GM12878 (cell line): ENCODE data around the gene HTRA3. TPM values are rescaled to one million over a fixed set of nuclear protein-coding genes. Genes with fewer than 3 reads are reported as not detected.

ENCODE experiments used
- ATAC-seq: fragments of 200-7000 bp; cut with Tn5 transposase; 3 replicates; pipeline ENCODE4 v1.9.1; 2020; ENCODE audit warnings: mild to moderate bottlenecking, moderate library complexity
- BruUV-seq: library from RNA; stranded (reverse); fragments of 400-500 nt; replicated peaks from 2 replicates; lab custom pipeline; 2021; lab: Mats Ljungman, UMichigan
- CTCF ChIA-PET: fragments of 300-600 bp; sonication (Branson Sonifier 250); formaldehyde crosslinking; extraction: SDS; loops from one replicate; lab custom pipeline; 2021; ENCODE audit warnings: inconsistent platforms; lab: Yijun Ruan, JAX
- POLR2A ChIA-PET: fragments of 350-600 bp; formaldehyde crosslinking; extraction: SDS; loops from one replicate; lab custom pipeline; 2021; ENCODE audit warnings: inconsistent platforms; lab: Charles Lee
- RAD21 ChIA-PET: fragments of 300-600 bp; sonication (Branson Sonifier 250); formaldehyde crosslinking; loops from one replicate; lab custom pipeline; 2023; ENCODE audit warnings: antibody characterized with exemption; ENCODE audit not compliant: unreplicated experiment; lab: Charles Lee
- SMC1A ChIA-PET: fragments of 300-600 bp; sonication (Branson Sonifier 250); formaldehyde crosslinking; loops from one replicate; lab custom pipeline; 2023; ENCODE audit not compliant: unreplicated experiment, uncharacterized antibody; lab: Charles Lee
- DNase-seq: peaks from one replicate; pipeline ENCODE4 v3.0.0-alpha.2; 2011; ENCODE audit warnings: low read depth, low spot score
- FAIRE-seq: peaks from 3 replicates; lab custom pipeline; 2011; peaks lifted over from hg19 to GRCh38; lab: Jason Lieb, UNC
- H2AFZ ChIP-seq: 2 replicates; pipeline ENCODE4 v1.6.0; 2011; ENCODE audit warnings: low read depth, low read length, control low read depth; ENCODE audit not compliant: control insufficient read depth
- H3K27ac ChIP-seq: 2 replicates; pipeline ENCODE4 v1.5.1; 2011; ENCODE audit warnings: control low read depth; ENCODE audit not compliant: control insufficient read depth, insufficient read depth
- H3K27me3 ChIP-seq, 2 experiments: replicated peaks in 1 of 2; 2 replicates each; pipeline versions ENCODE4 v1.6.0 to v1.6.1; 2011; ENCODE audit warnings: low read length in 1 of 2; ENCODE audit not compliant: control insufficient read depth in 2 of 2, insufficient read depth in 2 of 2
- H3K36me3 ChIP-seq, 2 experiments: 2 replicates each; pipeline ENCODE4 v1.5.1; 2011; ENCODE audit warnings: low read length in 1 of 2; ENCODE audit not compliant: control insufficient read depth in 2 of 2, insufficient read depth in 2 of 2
- H3K4me1 ChIP-seq: 2 replicates; pipeline ENCODE4 v1.6.1; 2011; ENCODE audit warnings: mild to moderate bottlenecking, low read length, moderate library complexity, mixed read lengths; ENCODE audit not compliant: control insufficient read depth, insufficient read depth
- H3K4me2 ChIP-seq: 2 replicates; pipeline ENCODE4 v1.6.0; 2011; ENCODE audit warnings: control low read depth; ENCODE audit not compliant: control insufficient read depth, insufficient read depth
- H3K4me3 ChIP-seq: fragments of 200-600 bp; sonication (generic); 2 replicates; pipeline ENCODE4 v1.5.1; 2016
- H3K79me2 ChIP-seq: 2 replicates; pipeline ENCODE4 v1.6.0; 2011; ENCODE audit warnings: low read length; ENCODE audit not compliant: control insufficient read depth, insufficient read depth
- H3K9ac ChIP-seq: 2 replicates; pipeline ENCODE4 v1.8.0; 2011; ENCODE audit warnings: low read length, control low read depth, mixed read lengths; ENCODE audit not compliant: control insufficient read depth, insufficient read depth
- H3K9me3 ChIP-seq: replicated peaks from 3 replicates; pipeline ENCODE4 v1.5.1; 2011; ENCODE audit warnings: mild to moderate bottlenecking, low read length; ENCODE audit not compliant: control insufficient read depth, insufficient read depth
- H4K20me1 ChIP-seq: 2 replicates; pipeline ENCODE4 v1.6.0; 2011; ENCODE audit not compliant: control insufficient read depth, insufficient read depth
- CHD4 ChIP-seq: fragments of 200-600 bp; sonication (generic); IDR thresholded peaks from 2 replicates; pipeline ENCODE4 v1.6.1; 2016; ENCODE audit warnings: mild to moderate bottlenecking
- IRF4 ChIP-seq: IDR thresholded peaks from 2 replicates; pipeline ENCODE4 v1.6.1; 2011; ENCODE audit warnings: low read depth, low read length
- JUND ChIP-seq: IDR thresholded peaks from 2 replicates; pipeline ENCODE4 v1.6.1; 2012; ENCODE audit warnings: low read depth, mild to moderate bottlenecking, low read length, improper control_type of control experiment, moderate library complexity
- MEF2B ChIP-seq: fragments of 450-650 bp; IDR thresholded peaks from 2 replicates; pipeline ENCODE4 v1.6.1; 2018; ENCODE audit warnings: mild to moderate bottlenecking, moderate library complexity; ENCODE audit not compliant: partially characterized antibody, poor library complexity, severe bottlenecking
- PML ChIP-seq: IDR thresholded peaks from 2 replicates; pipeline ENCODE4 v1.6.1; 2012; ENCODE audit warnings: low read length, inconsistent platforms
- POLR2A ChIP-seq: IDR thresholded peaks from 2 replicates; pipeline ENCODE4 v1.6.1; 2011; ENCODE audit warnings: low read depth, mild to moderate bottlenecking, low read length
- POLR2AphosphoS5 ChIP-seq: IDR thresholded peaks from 2 replicates; pipeline ENCODE4 v1.6.1; 2011; ENCODE audit warnings: mild to moderate bottlenecking, low read length, inconsistent platforms
- RBBP5 ChIP-seq: fragments of 200-600 bp; sonication (generic); conservative IDR thresholded peaks from 2 replicates; pipeline ENCODE4 v1.6.1; 2016
- SP1 ChIP-seq: IDR thresholded peaks from one replicate; pipeline ENCODE4 v1.6.1; 2011; ENCODE audit warnings: low read depth, low read length
- SUZ12 ChIP-seq: fragments of 200-600 bp; sonication (generic); IDR thresholded peaks from one replicate; pipeline ENCODE4 v1.6.1; 2018; ENCODE audit warnings: antibody characterized with exemption, mild to moderate bottlenecking; ENCODE audit not compliant: unreplicated experiment
- ZNF217 ChIP-seq: fragments of 450-650 bp; IDR thresholded peaks from 2 replicates; pipeline ENCODE4 v1.6.1; 2017; ENCODE audit warnings: antibody characterized with exemption, mild to moderate bottlenecking
- ZNF622 ChIP-seq: fragments of 450-650 bp; IDR thresholded peaks from 2 replicates; pipeline ENCODE4 v1.6.1; 2017; ENCODE audit warnings: mild to moderate bottlenecking, inconsistent platforms
- WGBS: methylation state at CpG from one replicate; pipeline ENCODE4 v1.1.6; 2016; ENCODE audit warnings: low lambda C conversion rate; ENCODE audit not compliant: insufficient replicate concordance, insufficient coverage; ENCODE audit errors: missing lambda C conversion rate; 5-methylcytosine and 5-hydroxymethylcytosine counted together
- in situ Hi-C: fragments of 300-500 bp; cut with MboI; formaldehyde crosslinking; loops from 9 replicates; pipeline ENCODE4 v1.14.3; 2018; ENCODE audit warnings: mixed read lengths
- intact Hi-C: fragments of 100-400 bp; cut with micrococcal nuclease; formaldehyde crosslinking; loops from one replicate; pipeline ENCODE4 v1.14.2; 2022; ENCODE audit not compliant: unreplicated experiment
- polyA plus RNA-seq, 11 experiments: library from polyadenylated mRNA; depleted of rRNA in 4 of 11; unstranded in 6 of 11; stranded (reverse) in 5 of 11; fragments of >200 nt; fragmentation: Nextera tagmentation in 4 of 11; fragmentation: Illumina TruSeq in 1 of 11; extraction: Ambion mirVana in 4 of 11; extraction: Trizol in 1 of 11; gene quantifications; 1 replicate in 1 of 11; 2 replicates in 10 of 11; pipeline versions ENCODE4 v1.2.1 to v1.2.3, GENCODE V29; 2011 to 2016; ENCODE audit warnings: inconsistent platforms in 2 of 11, missing spikeins in 2 of 11, low read depth in 1 of 11
- total RNA-seq, 4 experiments: library from RNA; depleted of rRNA in 3 of 4; stranded (reverse); fragments of >200 nt in 3 of 4; fragmentation: Illumina TruSeq in 1 of 4; extraction: Trizol in 1 of 4; gene quantifications; 2 replicates each; pipeline versions ENCODE4 v1.2.1 to v1.2.3, GENCODE V29; 2013 to 2021

HTRA3 gene
- total and polyA plus RNA-seq, 10 of the 15 experiments (the other 5 are each of a cell fraction or from before 2014, with no cell fraction given) = 0.04 to 1.2 (median 0.08) TPM; not detected in 7

GRCh38 chr4:8230891-8231290 lies 38.7 kb upstream of the HTRA3 start:
- no TSS peak for BruUV-seq
- no peak for ATAC-seq

GRCh38 chr4:8231551-8232049 lies 38.0 kb upstream of the HTRA3 start:
- RAD21 ChIA-PET = interaction anchor here (0.7 kb wide), 1 partner anchor 55 kb away, joined by 3 read pairs; no protein-coding TSS in a partner anchor
- in situ Hi-C loops = no loop called here

More at GRCh38 chr4:8230891-8231290, 38.7 kb upstream of the HTRA3 start:
- Histone ChIP-seq H3K36me3 (peaks cover 16 to 21% of the 10 kb centered on the region in 2 experiments), H3K9ac (no peak overlapping the region), H4K20me1 (no peaks in the 10 kb centered on the region), H3K9me3 (no peaks in the 10 kb centered on the region), H3K27me3 (no peaks in the 10 kb centered on the region), H3K4me2 (no peak overlapping the region)
- FAIRE-seq (no peak), DNase-seq (no peak)
- intact Hi-C loops = no loop called here
- SMC1A ChIA-PET = interaction anchor here (0.6 to 1.7 kb wide), 2 partner anchors 24 to 54 kb away, joined by 3 to 7 read pairs; no protein-coding TSS in a partner anchor
- TF ChIP-seq IRF4 (no peak), PML (no peak), SP1 (no peak), CHD4 (no peak), ZNF217 (no peak), MEF2B (no peak), POLR2AphosphoS5 (no peak), ZNF622 (no peak), JUND (no peak), RBBP5 (no peak)
- TF ChIP-seq, all 136 proteins: peak for 0
- RAD21 ChIA-PET = interaction anchor here (0.7 to 2.7 kb wide), 3 partner anchors 29 to 46 kb away, joined by 3 to 22 read pairs (median 4); partner anchors contain the start of gene SH3TC1
- no peak overlapping the region for H3K27ac ChIP-seq
- CTCF ChIA-PET = interaction anchor here (1.0 to 4.1 kb wide), 3 partner anchors 12 to 32 kb away, joined by 3 to 12 read pairs (median 4); partner anchors contain the start of gene SH3TC1
- H3K4me1 ChIP-seq = peaks cover 29% of the 10 kb centered on the region
- no peak overlapping the region for H2AFZ ChIP-seq
- H3K79me2 ChIP-seq = peaks cover 3% of the 10 kb centered on the region; the same call in 1 of the 2 replicates
- in situ Hi-C loops = no loop called here
- WGBS = 85% methylated on average over 9 of the region's 10 CpGs
- POLR2A ChIA-PET = interaction anchor here (1.0 to 1.5 kb wide), 2 partner anchors 31 to 32 kb away, joined by 3 to 6 read pairs; partner anchors contain the start of gene SH3TC1
- H3K4me3 ChIP-seq = no peak overlapping the region

More at GRCh38 chr4:8231551-8232049, 38.0 kb upstream of the HTRA3 start:
- Histone ChIP-seq H3K27ac (no peak overlapping the region), H3K4me3 (no peak overlapping the region), H3K9ac (no peak overlapping the region), H4K20me1 (no peaks in the 10 kb centered on the region), H3K36me3 (peaks cover 16 to 18% of the 10 kb centered on the region in 2 experiments), H3K4me2 (no peak overlapping the region), H2AFZ (no peak overlapping the region)
- no peak for DNase-seq
- ChIA-PET SMC1A (interaction anchor here (0.6 to 1.7 kb wide), 2 partner anchors 25 to 55 kb away, joined by 3 to 7 read pairs; no protein-coding TSS in a partner anchor), CTCF (interaction anchor here (1.3 to 4.1 kb wide), 3 partner anchors 30 to 55 kb away, joined by 3 to 12 read pairs (median 4); partner anchors contain the start of gene SH3TC1), POLR2A (no interaction called here)
- intact Hi-C loops = no loop called here
- no TSS peak for BruUV-seq
- TF ChIP-seq POLR2A (peak; percentile 11; the same call in 1 of the 2 replicates), POLR2AphosphoS5 (0 out of 2 replicates have a peak, but pooled peaks have one; percentile 3), SUZ12 (no peak)
- TF ChIP-seq, all 136 proteins: peak for 2
- no peaks in the 10 kb centered on the region for H3K27me3 ChIP-seq
- FAIRE-seq (no peak), ATAC-seq (no peak)
- H3K4me1 ChIP-seq = peaks cover 29% of the 10 kb centered on the region
- WGBS = 79% methylated on average over 21 of the region's 21 CpGs
- no peaks in the 10 kb centered on the region for H3K9me3 ChIP-seq
- peaks cover 3% of the 10 kb centered on the region; the same call in 1 of the 2 replicates for H3K79me2 ChIP-seq
